Fibroblast of lung (primary cell): ENCODE data around the gene FGGY. TPM values are rescaled to one million over a fixed set of nuclear protein-coding genes. Genes with fewer than 3 reads are reported as not detected.

ENCODE experiments used
- DNase-seq, 2 donors: peaks; one replicate each; pipeline versions ENCODE4 v3.0.0 to v3.0.0-alpha.2; 2010; ENCODE audit warnings: low read depth in 2 of 2
- H2AFZ ChIP-seq: 2 replicates; pipeline ENCODE4 v1.5.1; 2012; ENCODE audit warnings: low read length, control low read depth, inconsistent platforms
- H3K27ac ChIP-seq: 2 replicates; pipeline ENCODE4 v1.5.1; 2011; ENCODE audit warnings: low read length, control low read depth; ENCODE audit not compliant: insufficient read depth
- H3K27me3 ChIP-seq: 2 replicates; pipeline ENCODE4 v1.5.1; 2011; ENCODE audit warnings: mild to moderate bottlenecking, low read length; ENCODE audit not compliant: control insufficient read depth, insufficient read depth
- H3K36me3 ChIP-seq: 2 replicates; pipeline ENCODE4 v1.5.1; 2011; ENCODE audit warnings: low read length; ENCODE audit not compliant: control insufficient read depth, insufficient read depth
- H3K4me1 ChIP-seq: 2 replicates; pipeline ENCODE4 v1.5.1; 2011; ENCODE audit warnings: low read length; ENCODE audit not compliant: control insufficient read depth, insufficient read depth; ENCODE audit errors: extremely low read depth
- H3K4me2 ChIP-seq: 2 replicates; pipeline ENCODE4 v1.5.1; 2011; ENCODE audit warnings: low read length, control low read depth; ENCODE audit not compliant: insufficient read depth; ENCODE audit errors: extremely low read depth
- H3K4me3 ChIP-seq, 4 experiments: fragments of 200-600 bp in 1 of 4; sonication (generic) in 1 of 4; replicated peaks in 1 of 4; 2 replicates each; pipeline ENCODE4 v1.5.1; 2011 to 2016; ENCODE audit warnings: low read length in 4 of 4, low read depth in 3 of 4, mild to moderate bottlenecking in 3 of 4, control low read depth in 2 of 4, inconsistent platforms in 1 of 4, mixed read lengths in 1 of 4; ENCODE audit not compliant: insufficient read depth in 1 of 4; ENCODE audit errors: control extremely low read depth in 1 of 4
- H3K79me2 ChIP-seq: 2 replicates; pipeline ENCODE4 v1.5.1; 2012; ENCODE audit warnings: mild to moderate bottlenecking, low read length, inconsistent platforms; ENCODE audit not compliant: control insufficient read depth, insufficient read depth
- H3K9ac ChIP-seq: 2 replicates; pipeline ENCODE4 v1.5.1; 2011; ENCODE audit warnings: mild to moderate bottlenecking, low read length, control low read depth; ENCODE audit not compliant: insufficient read depth
- H3K9me3 ChIP-seq: 2 replicates; pipeline ENCODE4 v1.5.1; 2012; ENCODE audit warnings: low read depth, low read length; ENCODE audit not compliant: control insufficient read depth, insufficient read depth
- H4K20me1 ChIP-seq: 2 replicates; pipeline ENCODE4 v1.5.1; 2011; ENCODE audit warnings: low read length; ENCODE audit not compliant: control insufficient read depth, insufficient read depth; ENCODE audit errors: extremely low read depth
- EZH2 ChIP-seq: IDR thresholded peaks from 2 replicates; pipeline ENCODE4 v1.5.1; 2012; ENCODE audit warnings: low read length, control low read depth, mild to moderate bottlenecking; ENCODE audit errors: missing control alignments
- polyA plus RNA-seq, 2 donors: library from polyadenylated mRNA; depleted of rRNA in 1 of 2; stranded (reverse) in 1 of 2; unstranded in 1 of 2; fragments of >200 nt; gene quantifications; 2 replicates each; pipeline ENCODE4 v1.2.1, GENCODE V29; 2011 to 2012; ENCODE audit warnings: missing spikeins in 1 of 2
- total RNA-seq: library from RNA; depleted of rRNA; stranded (reverse); fragments of >200 nt; gene quantifications from 2 replicates; pipeline ENCODE4 v1.2.1, GENCODE V29; 2014
- TF ChIP-seq, protein P1 (sequence below), 2 donors: IDR thresholded peaks in 1 of 2; conservative IDR thresholded peaks in 1 of 2; 1 replicate in 1 of 2; 2 replicates in 1 of 2; pipeline ENCODE4 v1.5.1; 2011 to 2012; ENCODE audit warnings: low read length in 2 of 2, control low read depth in 1 of 2, inconsistent platforms in 1 of 2, low read depth in 1 of 2, mild to moderate bottlenecking in 1 of 2

FGGY gene
- total and polyA plus RNA-seq, 2 donors (not counting 1 experiment from before 2014, with no cell fraction given) = 9.5 to 32.4 TPM

DNA sequence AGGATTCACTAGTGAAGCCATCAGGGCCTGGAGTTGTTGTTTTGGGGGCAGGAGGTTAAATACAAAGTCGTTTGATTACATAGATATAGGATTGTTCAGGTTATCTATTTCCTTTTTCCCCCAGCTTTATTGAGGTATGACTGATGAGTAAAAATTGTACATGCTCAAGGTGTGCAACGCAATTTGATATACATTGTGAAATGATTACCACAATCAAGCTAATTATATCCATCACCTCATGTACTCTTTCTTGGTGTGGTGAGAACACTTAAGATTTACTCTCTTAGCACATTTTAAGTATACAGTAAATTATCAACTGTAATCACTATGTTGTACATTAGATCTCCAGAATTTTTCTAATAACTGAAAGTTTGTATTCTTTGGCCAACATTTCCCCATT lies 6.0 kb downstream of the FGGY start:
- DNase-seq = no peak
- no peak overlapping the region for H2AFZ ChIP-seq
- peaks cover 7% of the 10 kb centered on the region for H3K4me1 ChIP-seq
- TF ChIP-seq, protein P1, sequence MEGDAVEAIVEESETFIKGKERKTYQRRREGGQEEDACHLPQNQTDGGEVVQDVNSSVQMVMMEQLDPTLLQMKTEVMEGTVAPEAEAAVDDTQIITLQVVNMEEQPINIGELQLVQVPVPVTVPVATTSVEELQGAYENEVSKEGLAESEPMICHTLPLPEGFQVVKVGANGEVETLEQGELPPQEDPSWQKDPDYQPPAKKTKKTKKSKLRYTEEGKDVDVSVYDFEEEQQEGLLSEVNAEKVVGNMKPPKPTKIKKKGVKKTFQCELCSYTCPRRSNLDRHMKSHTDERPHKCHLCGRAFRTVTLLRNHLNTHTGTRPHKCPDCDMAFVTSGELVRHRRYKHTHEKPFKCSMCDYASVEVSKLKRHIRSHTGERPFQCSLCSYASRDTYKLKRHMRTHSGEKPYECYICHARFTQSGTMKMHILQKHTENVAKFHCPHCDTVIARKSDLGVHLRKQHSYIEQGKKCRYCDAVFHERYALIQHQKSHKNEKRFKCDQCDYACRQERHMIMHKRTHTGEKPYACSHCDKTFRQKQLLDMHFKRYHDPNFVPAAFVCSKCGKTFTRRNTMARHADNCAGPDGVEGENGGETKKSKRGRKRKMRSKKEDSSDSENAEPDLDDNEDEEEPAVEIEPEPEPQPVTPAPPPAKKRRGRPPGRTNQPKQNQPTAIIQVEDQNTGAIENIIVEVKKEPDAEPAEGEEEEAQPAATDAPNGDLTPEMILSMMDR (conservative IDR thresholded peaks at IDR 0.05 in 1 of 2, IDR thresholded peaks at IDR 0.05 in 1 of 2; ENCODE audit: low read depth in 1 of 2, low read length in 2 of 2) = no peak
- TF ChIP-seq EZH2 = no peak
- H3K27me3 ChIP-seq = no peaks in the 10 kb centered on the region
- H4K20me1 ChIP-seq = no peaks in the 10 kb centered on the region
- no peak overlapping the region for H3K4me3 ChIP-seq
- H3K9me3 ChIP-seq = no peaks in the 10 kb centered on the region
- H3K36me3 ChIP-seq = no peaks in the 10 kb centered on the region
- no peak overlapping the region for H3K4me2 ChIP-seq
- no peak overlapping the region for H3K27ac ChIP-seq
- H3K9ac ChIP-seq = no peak overlapping the region
- no peaks in the 10 kb centered on the region for H3K79me2 ChIP-seq

DNA sequence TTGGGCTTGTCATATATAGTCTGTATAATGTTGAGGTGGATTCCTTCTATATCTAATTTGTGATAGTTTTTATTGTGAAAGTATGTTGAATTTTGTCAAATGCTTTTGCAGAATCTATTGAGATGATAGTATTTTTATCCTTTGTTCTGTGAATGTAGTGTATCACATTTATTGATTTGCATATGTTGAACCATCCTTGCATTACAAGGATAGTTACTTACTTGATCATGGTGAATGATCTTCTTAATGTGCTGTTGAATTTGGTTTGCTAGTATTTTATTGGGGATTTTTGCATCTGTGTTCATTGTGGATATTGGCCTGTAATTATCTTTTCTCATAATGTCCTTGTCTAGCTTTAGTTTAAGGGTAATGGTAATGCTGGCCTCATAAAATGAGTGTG lies 8.3 kb downstream of the FGGY start:
- TF ChIP-seq EZH2 = no peak
- TF ChIP-seq, protein P1 (conservative IDR thresholded peaks at IDR 0.05 in 1 of 2, IDR thresholded peaks at IDR 0.05 in 1 of 2; ENCODE audit: low read depth in 1 of 2, low read length in 2 of 2) = no peak
- no peaks in the 10 kb centered on the region for H3K79me2 ChIP-seq
- no peak for DNase-seq
- no peaks in the 10 kb centered on the region for H3K4me1 ChIP-seq
- H4K20me1 ChIP-seq = no peaks in the 10 kb centered on the region
- no peaks in the 10 kb centered on the region for H3K36me3 ChIP-seq
- H3K27ac ChIP-seq = no peak overlapping the region
- H2AFZ ChIP-seq = no peak overlapping the region
- H3K9me3 ChIP-seq = no peaks in the 10 kb centered on the region
- no peak overlapping the region for H3K9ac ChIP-seq
- no peaks in the 10 kb centered on the region for H3K27me3 ChIP-seq
- H3K4me3 ChIP-seq = no peak overlapping the region
- no peak overlapping the region for H3K4me2 ChIP-seq

DNA sequence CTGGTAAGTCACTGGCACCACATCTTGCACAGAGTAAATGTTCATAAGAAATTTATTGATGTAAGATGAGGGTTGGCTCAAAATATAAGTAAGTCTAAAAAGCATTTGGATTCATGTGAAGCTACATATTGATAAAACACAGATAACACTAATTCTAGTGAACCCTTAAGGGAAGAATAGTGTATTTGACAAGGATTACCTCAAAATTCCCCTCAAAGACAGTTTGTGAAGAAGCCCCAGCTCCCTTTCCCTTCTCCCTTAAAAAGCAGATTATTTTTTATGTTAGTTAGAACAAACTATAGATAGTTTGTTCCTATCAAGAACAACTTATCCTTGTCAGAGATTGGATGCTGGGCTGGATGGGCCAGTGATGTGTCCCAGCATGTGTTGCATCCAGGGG lies 10.7 kb downstream of the FGGY start:
- Histone ChIP-seq H3K27ac (no peak overlapping the region), H3K79me2 (no peaks in the 10 kb centered on the region), H3K4me2 (no peak overlapping the region), H3K27me3 (no peaks in the 10 kb centered on the region), H3K36me3 (no peaks in the 10 kb centered on the region), H3K9me3 (no peaks in the 10 kb centered on the region), H4K20me1 (no peaks in the 10 kb centered on the region), H3K9ac (no peak overlapping the region), H2AFZ (no peak overlapping the region), H3K4me1 (no peaks in the 10 kb centered on the region), H3K4me3 (no peak overlapping the region)
- DNase-seq = no peak
- TF ChIP-seq, protein P1 (conservative IDR thresholded peaks at IDR 0.05 in 1 of 2, IDR thresholded peaks at IDR 0.05 in 1 of 2; ENCODE audit: low read depth in 1 of 2, low read length in 2 of 2) = no peak
- no peak for TF ChIP-seq EZH2
